Diencephalon (tissue), 1 donor: ENCODE data around the gene COPS8. TPM values are rescaled to one million over a fixed set of nuclear protein-coding genes. Genes with fewer than 3 reads are reported as not detected.

Source experiments
- total RNA-seq: library from RNA; depleted of rRNA; stranded (reverse); fragments of >200 nt; gene quantifications from one replicate; pipeline ENCODE4 v1.2.3, GENCODE V29; 2014

The COPS8 gene
- 212 TPM for total RNA-seq

GRCh38 chr2:237085248-237086221 lies at the start of gene COPS8:
TSS of gene COPS8 (plus strand) at chr2:237085889. CDS start at chr2:237085965, 76 bp downstream.

